ENCODE results near the gene AOC3. TPM values are rescaled to one million over a fixed set of nuclear protein-coding genes. Genes with fewer than 3 reads are reported as not detected.
"Not testable (repeated sequence)": the region's sequence is repeated elsewhere in the genome, so short reads cannot be mapped to it uniquely, and the experiment has no call there.

The AOC3 gene
- total and polyA plus RNA-seq, 2 donors from 2014 or later, result 15.1 to 40.6 TPM

DNA sequence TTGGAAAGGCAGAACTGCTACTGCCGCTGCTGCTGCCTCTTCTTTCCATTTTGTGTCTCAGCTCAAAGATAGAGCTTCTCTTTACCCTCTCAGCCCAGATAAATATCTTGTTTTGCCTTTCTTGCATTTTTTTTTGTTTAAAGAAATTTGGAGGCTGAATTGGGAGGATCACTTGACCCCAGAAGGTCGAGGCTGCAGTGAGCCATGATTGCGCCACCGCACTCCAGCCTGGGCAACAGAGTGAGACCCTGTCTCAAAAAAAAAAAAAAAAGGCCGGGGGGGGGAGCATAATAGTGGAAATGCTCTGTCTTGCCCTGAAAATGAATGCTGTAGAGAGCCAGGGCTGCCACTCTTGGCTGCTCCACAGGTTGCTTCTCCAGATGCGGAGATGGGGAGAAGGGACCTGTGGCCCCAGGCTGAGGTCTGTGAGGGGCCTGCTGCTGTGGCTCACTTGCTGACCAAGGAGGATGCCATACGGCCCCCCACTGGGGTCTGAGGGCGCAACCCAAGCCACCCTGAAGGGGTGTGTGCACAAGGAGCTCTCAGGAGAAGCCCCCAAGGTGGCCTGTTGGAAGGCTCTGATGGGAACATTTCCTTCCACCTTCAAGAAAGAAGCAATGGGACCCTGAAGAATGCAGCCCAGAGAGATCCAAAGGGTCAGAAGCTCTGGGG, 28.1 kb downstream of the AOC3 start:
- intact Hi-C loops (cut with DNase I), result no loop called here
- Histone ChIP-seq H3K4me3 (ENCODE audit: low read length in 3 of 3) (no peak overlapping the region), H3K9me3 (ENCODE audit: control insufficient read depth in 2 of 3, insufficient read depth in 1 of 3, low read length in 3 of 3) (no peaks in the 10 kb centered on the region), H3K36me3 (ENCODE audit: control insufficient read depth in 2 of 3, insufficient read depth in 3 of 3, low read length in 3 of 3) (no peaks in the 10 kb centered on the region), H3K27me3 (ENCODE audit: control insufficient read depth, insufficient read depth, low read length) (no peaks in the 10 kb centered on the region), H3K9ac (ENCODE audit: low read length in 3 of 3) (peak overlapping the region in 1 of 3 donors; percentile 51), H3K4me1 (ENCODE audit: control insufficient read depth in 2 of 3, insufficient read depth in 2 of 3, low read depth in 1 of 3, low read length in 3 of 3) (peaks cover 0 to 13% (median 9%) of the 10 kb centered on the region in 3 donors), H3K27ac (ENCODE audit: low read depth in 2 of 2, low read length in 2 of 2) (peak overlapping the region; percentile 56 to 90)
- peak in 1 of 5 donors; percentile 49 for DNase-seq
- no peak for FAIRE-seq
- TF ChIP-seq, protein P1, sequence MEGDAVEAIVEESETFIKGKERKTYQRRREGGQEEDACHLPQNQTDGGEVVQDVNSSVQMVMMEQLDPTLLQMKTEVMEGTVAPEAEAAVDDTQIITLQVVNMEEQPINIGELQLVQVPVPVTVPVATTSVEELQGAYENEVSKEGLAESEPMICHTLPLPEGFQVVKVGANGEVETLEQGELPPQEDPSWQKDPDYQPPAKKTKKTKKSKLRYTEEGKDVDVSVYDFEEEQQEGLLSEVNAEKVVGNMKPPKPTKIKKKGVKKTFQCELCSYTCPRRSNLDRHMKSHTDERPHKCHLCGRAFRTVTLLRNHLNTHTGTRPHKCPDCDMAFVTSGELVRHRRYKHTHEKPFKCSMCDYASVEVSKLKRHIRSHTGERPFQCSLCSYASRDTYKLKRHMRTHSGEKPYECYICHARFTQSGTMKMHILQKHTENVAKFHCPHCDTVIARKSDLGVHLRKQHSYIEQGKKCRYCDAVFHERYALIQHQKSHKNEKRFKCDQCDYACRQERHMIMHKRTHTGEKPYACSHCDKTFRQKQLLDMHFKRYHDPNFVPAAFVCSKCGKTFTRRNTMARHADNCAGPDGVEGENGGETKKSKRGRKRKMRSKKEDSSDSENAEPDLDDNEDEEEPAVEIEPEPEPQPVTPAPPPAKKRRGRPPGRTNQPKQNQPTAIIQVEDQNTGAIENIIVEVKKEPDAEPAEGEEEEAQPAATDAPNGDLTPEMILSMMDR (IDR thresholded peaks at IDR 0.05; ENCODE audit: borderline replicate concordance, extremely low read depth, insufficient read depth), result no peak

DNA sequence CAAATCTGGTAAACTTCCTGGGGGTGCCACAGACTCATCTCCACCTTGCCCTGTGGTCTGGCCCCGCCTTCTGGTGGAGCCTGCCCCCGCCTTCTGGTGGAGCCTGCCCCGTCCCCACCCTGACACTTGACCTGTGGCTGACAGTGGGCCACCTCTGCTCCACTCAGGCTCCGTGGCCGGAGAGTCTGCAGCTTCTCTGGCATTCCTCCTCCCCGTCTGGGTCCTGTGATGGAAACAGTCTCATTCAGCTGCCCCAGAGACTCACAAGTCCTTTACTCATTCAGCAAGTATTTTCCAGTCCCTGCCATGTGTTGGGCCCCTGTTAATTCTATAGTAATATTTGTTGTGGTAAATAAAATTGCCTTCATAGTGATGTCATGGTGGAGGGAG, 28.6 kb downstream of the AOC3 start:
- H3K9me3 ChIP-seq (ENCODE audit: control insufficient read depth in 2 of 3, insufficient read depth in 1 of 3, low read length in 3 of 3), result no peaks in the 10 kb centered on the region
- FAIRE-seq, result no peak
- peaks cover 0 to 16% (median 9%) of the 10 kb centered on the region in 3 donors for H3K4me1 ChIP-seq (ENCODE audit: control insufficient read depth in 2 of 3, insufficient read depth in 2 of 3, low read depth in 1 of 3, low read length in 3 of 3)
- H3K36me3 ChIP-seq (ENCODE audit: control insufficient read depth in 2 of 3, insufficient read depth in 3 of 3, low read length in 3 of 3), result no peaks in the 10 kb centered on the region
- no peaks in the 10 kb centered on the region for H3K27me3 ChIP-seq (ENCODE audit: control insufficient read depth, insufficient read depth, low read length)
- H3K4me3 ChIP-seq (ENCODE audit: low read length in 3 of 3), result no peak overlapping the region
- no peak overlapping the region for H3K9ac ChIP-seq (ENCODE audit: low read length in 3 of 3)
- H3K27ac ChIP-seq (ENCODE audit: low read depth in 2 of 2, low read length in 2 of 2), result peak overlapping the region; percentile 14 to 23
- DNase-seq, result peak in 1 of 5 donors; percentile 59
- intact Hi-C loops (cut with DNase I), result no loop called here
- TF ChIP-seq, protein P1 (IDR thresholded peaks at IDR 0.05; ENCODE audit: borderline replicate concordance, extremely low read depth, insufficient read depth), result no peak

DNA sequence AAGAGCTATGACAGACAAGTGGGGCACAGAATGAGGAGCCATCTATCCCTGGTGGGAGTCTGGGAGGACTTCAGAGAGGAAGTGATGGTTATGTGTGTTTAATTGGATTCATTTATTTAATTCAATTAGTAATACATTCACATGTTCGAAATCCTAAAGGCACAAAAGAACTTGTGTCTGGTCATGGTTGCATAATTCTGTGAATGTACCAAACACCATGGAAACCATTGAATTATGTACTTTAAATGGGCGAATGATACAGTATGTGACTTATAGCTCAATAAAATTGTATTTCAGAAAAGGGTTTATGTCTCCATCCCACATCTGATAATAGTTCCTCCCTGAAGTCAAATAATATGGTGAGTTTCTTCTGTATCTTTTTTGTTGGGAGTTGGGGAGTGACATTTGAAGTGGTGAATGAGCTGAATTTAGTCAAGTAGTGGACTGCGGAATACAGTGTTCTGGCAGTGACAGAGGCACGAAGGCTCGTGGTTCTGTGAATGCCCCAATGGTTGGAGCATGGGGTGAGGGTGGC, 29.8 kb downstream of the AOC3 start:
- TF ChIP-seq, protein P1 (IDR thresholded peaks at IDR 0.05; ENCODE audit: borderline replicate concordance, extremely low read depth, insufficient read depth), result no peak
- no peak overlapping the region for H3K27ac ChIP-seq (ENCODE audit: low read depth in 2 of 2, low read length in 2 of 2)
- DNase-seq (peak in 1 of 5 donors; percentile 39), FAIRE-seq (no peak)
- H3K9ac ChIP-seq (ENCODE audit: low read length in 3 of 3), result no peak overlapping the region
- H3K4me3 ChIP-seq (ENCODE audit: low read length in 3 of 3), result no peak overlapping the region
- no peaks in the 10 kb centered on the region for H3K27me3 ChIP-seq (ENCODE audit: control insufficient read depth, insufficient read depth, low read length)
- intact Hi-C loops (cut with DNase I), result no loop called here
- no peaks in the 10 kb centered on the region for H3K36me3 ChIP-seq (ENCODE audit: control insufficient read depth in 2 of 3, insufficient read depth in 3 of 3, low read length in 3 of 3)
- peaks cover 0 to 24% (median 15%) of the 10 kb centered on the region in 3 donors for H3K4me1 ChIP-seq (ENCODE audit: control insufficient read depth in 2 of 3, insufficient read depth in 2 of 3, low read depth in 1 of 3, low read length in 3 of 3)
- no peaks in the 10 kb centered on the region for H3K9me3 ChIP-seq (ENCODE audit: control insufficient read depth in 2 of 3, insufficient read depth in 1 of 3, low read length in 3 of 3)

DNA sequence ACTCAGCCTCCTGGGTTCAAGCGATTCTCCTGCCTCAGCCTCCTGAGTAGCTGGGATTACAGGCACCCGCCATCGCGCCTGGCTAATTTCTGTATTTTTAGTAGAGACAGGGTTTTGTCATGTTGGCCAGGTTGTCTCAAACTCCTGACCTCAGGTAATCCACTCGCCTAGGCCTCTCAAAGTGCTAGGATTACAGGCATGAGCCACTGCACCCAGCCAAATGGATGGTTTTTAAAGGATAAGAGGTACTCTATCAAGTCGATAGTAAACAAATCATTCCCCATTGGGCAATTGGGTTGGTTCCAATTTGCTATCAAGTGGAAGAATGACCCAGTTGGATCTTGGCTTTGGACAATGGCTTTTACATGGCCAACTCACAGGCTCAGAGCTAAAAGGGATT, 30.7 kb downstream of the AOC3 start:
- H3K9me3 ChIP-seq (ENCODE audit: control insufficient read depth in 2 of 3, insufficient read depth in 1 of 3, low read length in 3 of 3); H3K9ac ChIP-seq (ENCODE audit: low read length in 3 of 3); H3K36me3 ChIP-seq (ENCODE audit: control insufficient read depth in 2 of 3, insufficient read depth in 3 of 3, low read length in 3 of 3); H3K27ac ChIP-seq (ENCODE audit: low read depth in 2 of 2, low read length in 2 of 2); H3K27me3 ChIP-seq (ENCODE audit: control insufficient read depth, insufficient read depth, low read length); intact Hi-C loops (cut with DNase I); FAIRE-seq; H3K4me3 ChIP-seq (ENCODE audit: low read length in 3 of 3): not testable (repeated sequence)
- H3K4me1 ChIP-seq (ENCODE audit: control insufficient read depth in 2 of 3, insufficient read depth in 2 of 3, low read depth in 1 of 3, low read length in 3 of 3), result peaks cover 0 to 30% (median 23%) of the 10 kb centered on the region in 3 donors
- peak in 1 of 5 donors; percentile 7 for DNase-seq
